Myocyte (in vitro differentiated cells): ENCODE results near the gene RNASE3. TPM values are rescaled to one million over a fixed set of nuclear protein-coding genes. Genes with fewer than 3 reads are reported as not detected.
"Not testable (repeated sequence)": the region's sequence is repeated elsewhere in the genome, so short reads cannot be mapped to it uniquely, and the experiment has no call there.

Source experiments
- DNase-seq: peaks from one replicate; pipeline ENCODE4 v3.0.0-alpha.2; 2012; ENCODE audit warnings: low read depth
- total RNA-seq: library from RNA; depleted of rRNA; stranded (reverse); fragments of >200 nt; gene quantifications from 2 replicates; pipeline ENCODE4 v1.2.3, GENCODE V29; 2014

The RNASE3 gene
- total RNA-seq, 1 donor from 2014 or later, result not detected

DNA sequence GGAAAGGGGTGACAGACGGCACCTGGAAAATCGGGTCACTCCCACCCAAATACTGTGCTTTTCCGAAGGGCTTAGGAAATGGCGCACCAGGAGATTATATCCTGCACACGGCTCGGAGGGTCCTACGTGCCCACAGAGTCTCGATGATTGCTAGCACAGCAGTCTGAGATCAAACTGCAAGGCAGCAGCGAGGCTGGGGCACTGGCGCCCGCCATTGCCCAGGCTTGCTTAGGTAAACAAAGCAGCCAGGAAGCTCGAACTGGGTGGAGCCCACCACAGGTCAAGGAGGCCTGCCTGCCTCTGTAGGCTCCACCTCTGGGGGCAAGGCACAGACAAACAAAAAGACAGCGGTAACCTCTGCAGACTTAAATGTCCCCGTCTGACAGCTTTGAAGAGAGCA lies 19.6 kb downstream of the RNASE3 start:
- not testable (repeated sequence) for DNase-seq

DNA sequence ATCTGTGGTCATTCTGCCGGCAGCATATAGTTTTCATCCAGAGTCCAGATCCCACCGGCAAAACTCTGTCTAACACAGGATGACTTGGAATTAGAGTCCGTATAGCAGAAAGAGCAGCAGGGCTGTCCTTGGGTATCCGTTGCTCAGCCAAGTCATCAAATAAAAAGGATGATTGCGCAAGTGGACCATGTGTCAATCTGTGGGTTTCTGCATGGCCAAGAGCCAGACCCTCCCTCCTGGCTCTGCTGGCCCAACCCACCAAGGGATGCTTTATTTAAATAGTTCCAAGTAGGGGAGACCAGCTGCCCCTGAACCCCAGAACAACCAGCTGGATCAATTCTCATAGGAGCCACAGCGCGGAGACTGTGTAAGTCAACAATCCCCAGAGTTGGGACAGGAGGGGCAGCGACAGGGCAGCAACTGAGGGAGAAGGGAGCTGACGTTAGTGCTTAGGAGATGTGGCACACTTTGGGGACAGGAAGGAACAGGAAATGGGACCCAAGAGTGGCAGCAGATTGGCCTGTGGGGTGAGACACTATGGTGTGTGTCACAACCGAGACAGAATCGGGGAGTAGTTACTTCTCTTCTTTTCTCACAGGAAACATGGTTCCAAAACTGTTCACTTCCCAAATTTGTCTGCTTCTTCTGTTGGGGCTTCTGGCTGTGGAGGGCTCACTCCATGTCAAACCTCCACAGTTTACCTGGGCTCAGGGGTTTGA lies 28.0 kb downstream of the RNASE3 start:
- DNase-seq, result peak; percentile 2

DNA sequence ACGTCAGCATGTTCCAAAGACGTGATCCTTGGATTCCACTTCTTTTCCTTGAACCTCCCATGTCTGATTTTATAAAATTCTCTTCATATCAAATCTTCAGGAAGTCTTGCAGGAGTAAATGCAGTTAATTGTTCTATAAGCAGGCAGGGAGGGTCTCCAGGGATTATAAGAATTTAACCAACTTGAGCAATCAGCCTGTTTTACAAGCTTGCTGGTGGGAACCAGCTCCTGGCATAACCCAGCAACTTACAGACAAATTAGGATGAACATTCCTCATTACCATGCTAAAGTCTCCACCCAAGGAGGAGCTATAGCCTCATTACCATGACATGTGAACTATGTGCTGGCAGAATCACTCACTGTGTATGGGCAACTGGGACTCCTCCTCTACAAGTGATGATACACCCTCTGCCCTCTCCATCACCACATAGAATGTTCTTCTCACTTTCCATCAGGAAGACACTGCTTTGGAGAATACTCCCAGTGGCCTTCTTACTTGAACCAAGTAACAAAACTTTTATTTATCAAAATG lies 32.6 kb downstream of the RNASE3 start:
- not testable (repeated sequence) for DNase-seq

DNA sequence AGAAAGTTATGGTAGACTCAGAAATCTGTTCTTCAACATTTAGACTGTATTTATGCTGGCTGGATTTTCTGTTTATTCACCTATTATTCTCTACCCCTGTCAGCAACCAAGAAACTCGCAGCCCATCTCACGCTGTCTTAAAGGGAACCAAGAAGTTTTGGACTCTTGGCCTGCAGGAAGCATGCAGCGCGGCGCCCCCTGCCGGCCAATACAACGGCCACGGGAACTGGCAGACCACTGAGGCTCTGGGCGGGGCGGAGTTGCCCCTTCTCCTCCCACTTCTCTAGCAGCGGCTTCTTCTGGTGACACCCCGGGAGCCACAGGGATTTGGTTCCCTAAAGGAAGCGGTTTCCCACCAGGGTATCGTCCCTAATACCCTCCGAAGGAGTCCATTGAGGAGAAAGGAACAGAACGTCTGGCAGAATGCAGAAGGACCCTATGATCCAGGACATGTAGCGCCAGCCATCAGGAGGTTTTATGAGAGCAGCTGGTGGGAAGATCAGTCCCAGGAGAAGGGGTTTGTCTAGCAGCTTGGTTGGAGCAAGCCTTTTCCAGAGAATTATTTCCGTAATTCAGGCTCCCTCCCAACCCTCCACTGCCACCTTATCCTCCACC lies 43.1 kb downstream of the RNASE3 start:
- peak; percentile 3 for DNase-seq

DNA sequence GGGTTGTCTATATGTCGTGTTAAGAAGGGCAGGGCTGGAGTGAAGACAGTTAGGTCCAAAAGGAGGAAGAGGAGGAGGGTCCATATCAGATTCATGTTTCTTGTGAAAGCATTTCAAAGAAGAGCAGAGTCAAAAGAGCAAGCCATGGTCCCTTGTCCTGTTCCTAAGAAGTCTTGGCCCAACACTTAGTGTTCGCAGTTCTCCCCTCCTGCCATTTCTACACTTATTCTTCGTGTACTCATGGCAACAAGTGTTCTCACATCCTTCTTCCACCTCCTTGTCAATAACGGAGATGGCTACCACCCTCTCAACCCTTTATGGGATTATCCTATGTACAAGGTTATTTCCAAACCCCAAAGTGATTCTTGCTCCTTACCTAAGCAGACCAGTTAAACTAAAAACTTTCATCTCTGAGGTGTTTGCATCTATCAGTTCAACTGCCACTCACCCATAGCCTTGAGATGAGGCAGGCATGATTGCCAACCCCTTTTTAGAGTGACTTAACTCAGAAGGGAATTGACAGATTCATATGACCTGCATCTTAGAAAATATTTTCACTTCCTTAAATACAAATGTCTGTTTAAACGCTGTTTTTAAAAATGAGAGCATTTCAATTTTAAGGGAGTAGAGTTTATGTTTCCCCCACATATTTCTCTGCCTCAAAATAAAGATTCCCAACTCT lies 44.3 kb downstream of the RNASE3 start:
- DNase-seq, result no peak

Other genes starting within 250 kb of the RNASE3 start
- not detected in 2 replicates for gene OR6S1, start 249.7 kb upstream of the RNASE3 start, total RNA-seq
- 4.7 and 7.2 TPM in 2 replicates for gene RNASE4, start 206.8 kb upstream of the RNASE3 start, total RNA-seq
- gene ANG, start 202.6 kb upstream of the RNASE3 start, total RNA-seq, result 0.42 and 1.4 TPM in 2 replicates
- not detected in 2 replicates for gene EDDM3A, start 145.5 kb upstream of the RNASE3 start, total RNA-seq
- gene EDDM3B, start 123.0 kb upstream of the RNASE3 start, total RNA-seq, result not detected in 2 replicates
- gene RNASE6, start 110.1 kb upstream of the RNASE3 start, total RNA-seq, result not detected in 2 replicates
- not detected in 2 replicates for gene RNASE1, start 88.5 kb upstream of the RNASE3 start, total RNA-seq
- gene RNASE2, start 64.1 kb downstream of the RNASE3 start, total RNA-seq, result not detected in 2 replicates
- gene METTL17, start 98.6 kb downstream of the RNASE3 start, total RNA-seq, result 66.9 and 71.5 TPM in 2 replicates
- gene SLC39A2, start 107.9 kb downstream of the RNASE3 start, total RNA-seq, result not detected in 2 replicates
- 45.4 and 61.1 TPM in 2 replicates for gene NDRG2, start 133.7 kb downstream of the RNASE3 start, total RNA-seq
- not detected in 2 replicates for gene TPPP2, start 138.8 kb downstream of the RNASE3 start, total RNA-seq
- gene RNASE13, start 143.4 kb downstream of the RNASE3 start, total RNA-seq, result not detected in 2 replicates
- 0.16 TPM in 1 of 2 replicates, not detected in the other for gene RNASE7, start 151.0 kb downstream of the RNASE3 start, total RNA-seq
- gene RNASE8, start 166.4 kb downstream of the RNASE3 start, total RNA-seq, result not detected in 2 replicates
- 45.2 and 67.3 TPM in 2 replicates for gene ARHGEF40, start 178.9 kb downstream of the RNASE3 start, total RNA-seq
- gene ZNF219, start 207.3 kb downstream of the RNASE3 start, total RNA-seq, result 33.2 and 49.8 TPM in 2 replicates
- gene TMEM253, start 209.7 kb downstream of the RNASE3 start, total RNA-seq, result 0.83 and 1.6 TPM in 2 replicates